ENCODE data around the gene FAM161B. TPM values are rescaled to one million over a fixed set of nuclear protein-coding genes. Genes with fewer than 3 reads are reported as not detected.

FAM161B gene
- polyA plus RNA-seq, 2 of the 4 experiments (the other 2 are of a cell fraction), result 1.6 TPM

- WGBS (ENCODE audit: missing lambda C conversion rate), result 98% methylated on average over 3 of the region's 3 CpGs
- 0 out of 3 replicates have a peak, but pooled peaks cover 6% of the 10 kb centered on the region for H3K4me1 ChIP-seq
- FAIRE-seq, result no peak
- no peak for ATAC-seq
- H3K4me3 ChIP-seq, result no peak overlapping the region
- DNase-seq (ENCODE audit: low read depth in 1 of 2, low spot score in 1 of 2), result peak in 1 of 2 experiments; percentile 38
- TF ChIP-seq CHD2 (IDR thresholded peaks at IDR 0.05; ENCODE audit: low read length, partially characterized antibody) (no peak), SREBF2 (IDR thresholded peaks at IDR 0.05) (no peak), EHMT2 (IDR thresholded peaks at IDR 0.05; ENCODE audit: low read depth) (no peak), EHF (CRISPR knock-in tag; IDR thresholded peaks at IDR 0.05) (no peak), RAD21 (conservative IDR thresholded peaks at IDR 0.05 in 1 of 2, IDR thresholded peaks at IDR 0.05 in 1 of 2) (no peak), HES2 (IDR thresholded peaks at IDR 0.05) (no peak)
- ChIA-PET CTCF (interaction anchor here (1.9 to 2.2 kb wide), 2 partner anchors 15 to 22 kb away, joined by 5 to 10 read pairs; no protein-coding TSS in a partner anchor), POLR2A (no interaction called here)
- no peak overlapping the region for H3K27ac ChIP-seq
- H3K9me3 ChIP-seq, result 0 out of 3 replicates have a peak, but pooled peaks cover 4% of the 10 kb centered on the region
- H3K4me2 ChIP-seq, result no peak overlapping the region
Measured at GRCh38 chr14:73913256-73913655, 36.6 kb downstream of the FAM161B start.

DNA sequence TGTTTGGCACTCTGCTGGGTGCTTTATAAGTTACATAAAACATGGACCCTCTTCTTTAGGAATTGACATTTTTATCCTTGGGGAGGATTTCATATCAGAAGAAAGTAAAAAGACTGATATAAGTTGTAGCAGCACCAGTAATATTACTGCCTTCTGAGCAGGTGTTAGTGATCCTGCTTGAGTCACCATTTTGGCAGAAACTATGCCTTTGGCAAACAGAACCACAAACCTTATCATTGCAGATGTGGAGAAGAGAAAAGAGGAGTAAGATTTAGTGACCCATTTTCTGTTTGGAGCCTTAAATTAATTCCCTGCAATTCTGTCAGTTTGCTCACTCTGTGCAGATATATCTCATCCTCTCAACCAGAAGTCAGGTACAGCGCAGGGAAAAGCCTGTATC is 40.2 kb downstream of the FAM161B start:
- no peak for TF ChIP-seq CHD2 (IDR thresholded peaks at IDR 0.05; ENCODE audit: low read length, partially characterized antibody)
- TF ChIP-seq EP300 (IDR thresholded peaks at IDR 0.05), result no peak
- no peak for TF ChIP-seq CTCF (IDR thresholded peaks at IDR 0.05)
- TF ChIP-seq RAD21 (conservative IDR thresholded peaks at IDR 0.05 in 1 of 2, IDR thresholded peaks at IDR 0.05 in 1 of 2), result no peak
- no peak for TF ChIP-seq NR3C1 (IDR thresholded peaks at IDR 0.05)
- no peak for TF ChIP-seq MAZ (IDR thresholded peaks at IDR 0.05; ENCODE audit: borderline replicate concordance, low read depth, low read length)
- TF ChIP-seq POLR2AphosphoS2 (conservative IDR thresholded peaks at IDR 0.05; ENCODE audit: low read length), result no peak
- no peak for TF ChIP-seq HEYL (CRISPR knock-in tag; IDR thresholded peaks at IDR 0.05)
- TF ChIP-seq ZSCAN20 (CRISPR knock-in tag; IDR thresholded peaks at IDR 0.05), result no peak
- TF ChIP-seq KDM5A (IDR thresholded peaks at IDR 0.05), result no peak
- FAIRE-seq (no peak), ATAC-seq (no peak), DNase-seq (ENCODE audit: low read depth in 1 of 2, low spot score in 1 of 2) (no peak)
- Histone ChIP-seq H3K4me2 (no peak overlapping the region), H3K9me3 (0 out of 3 replicates have a peak, but pooled peaks cover 4% of the 10 kb centered on the region), H3K27ac (no peak overlapping the region), H3K4me3 (no peak overlapping the region), H3K4me1 (no peaks in the 10 kb centered on the region)
- ChIA-PET POLR2A (no interaction called here), CTCF (interaction anchor here (0.7 kb wide), 1 partner anchor 56 kb away, joined by 3 read pairs; no protein-coding TSS in a partner anchor)
- WGBS (ENCODE audit: missing lambda C conversion rate), result 96% methylated on average over 1 of the region's 1 CpG

GRCh38 chr14:73903028-73903427 is 46.9 kb downstream of the FAM161B start:
- H3K9me3 ChIP-seq, result no peaks in the 10 kb centered on the region
- FAIRE-seq, result no peak
- CTCF ChIA-PET, result no interaction called here
- no peak overlapping the region for H3K27ac ChIP-seq
- no peak for ATAC-seq
- POLR2A ChIA-PET, result interaction anchor here (1.4 kb wide), 1 partner anchor 16 kb away, joined by 5 read pairs; the partner anchor contains the start of gene ZNF410
- no peak overlapping the region for H3K4me3 ChIP-seq
- no peak overlapping the region for H3K4me2 ChIP-seq
- WGBS (ENCODE audit: missing lambda C conversion rate), result 95% methylated on average over 3 of the region's 3 CpGs
- TF ChIP-seq HOXB13 (CRISPR knock-in tag; IDR thresholded peaks at IDR 0.05; ENCODE audit: low read depth), result no peak
- H3K4me1 ChIP-seq, result no peaks in the 10 kb centered on the region
- DNase-seq (ENCODE audit: low read depth in 1 of 2, low spot score in 1 of 2), result no peak

- 94% methylated on average over 1 of the region's 1 CpG for WGBS (ENCODE audit: missing lambda C conversion rate)
- no peak for DNase-seq (ENCODE audit: low read depth in 1 of 2, low spot score in 1 of 2)
Measured at GRCh38 chr14:73896521-73896920, 53.4 kb downstream of the FAM161B start.

More at GRCh38 chr14:73896521-73896920, 53.4 kb downstream of the FAM161B start:
- ChIA-PET POLR2A (interaction anchor here (1.0 kb wide), 1 partner anchor 10 kb away, joined by 3 read pairs; no protein-coding TSS in a partner anchor), CTCF (interaction anchor here (0.6 kb wide), 1 partner anchor 130 kb away, joined by 3 read pairs; no protein-coding TSS in a partner anchor)
- no peaks in the 10 kb centered on the region for H3K9me3 ChIP-seq
- no peak overlapping the region for H3K4me3 ChIP-seq
- no peak for ATAC-seq
- TF ChIP-seq MAZ (IDR thresholded peaks at IDR 0.05; ENCODE audit: borderline replicate concordance, low read depth, low read length) (no peak), MYC (IDR thresholded peaks at IDR 0.05; ENCODE audit: borderline replicate concordance, low read length) (no peak), TP53 (CRISPR knock-in tag; IDR thresholded peaks at IDR 0.05) (no peak), POLR2AphosphoS2 (conservative IDR thresholded peaks at IDR 0.05; ENCODE audit: low read length) (no peak), FOSL2 (IDR thresholded peaks at IDR 0.05) (no peak), FOSL2 (CRISPR knock-in tag; IDR thresholded peaks at IDR 0.05) (peak; percentile 21; the same call in 1 of the 2 replicates)
- no peak for FAIRE-seq
- no peak overlapping the region for H3K27ac ChIP-seq
- no peak overlapping the region for H3K4me2 ChIP-seq
- no peaks in the 10 kb centered on the region for H3K4me1 ChIP-seq

Data from A549 (cell line).